Large intestine (tissue), 3 donors: ENCODE measurements around the gene ADAMTS5. TPM values are rescaled to one million over a fixed set of nuclear protein-coding genes. Genes with fewer than 3 reads are reported as not detected.

ENCODE experiments used
- DNase-seq, 2 donors: peaks; one replicate each; pipeline versions ENCODE4 v3.0.0 to v3.0.0-alpha.2; 2013
- H3K27ac ChIP-seq: one replicate; pipeline ENCODE4 v1.5.1; 2013; ENCODE audit warnings: low read length
- H3K27me3 ChIP-seq: 2 replicates; pipeline ENCODE4 v1.6.1; 2013; ENCODE audit warnings: low read length; ENCODE audit not compliant: control insufficient read depth, insufficient read depth
- H3K36me3 ChIP-seq: 2 replicates; pipeline ENCODE4 v1.6.1; 2013; ENCODE audit warnings: low read length; ENCODE audit not compliant: control insufficient read depth, insufficient read depth
- H3K4me1 ChIP-seq: one replicate; pipeline ENCODE4 v1.6.1; 2013; ENCODE audit warnings: low read length; ENCODE audit not compliant: control insufficient read depth, insufficient read depth
- H3K4me3 ChIP-seq: one replicate; pipeline ENCODE4 v1.5.1; 2013; ENCODE audit warnings: low read length
- H3K9me3 ChIP-seq: one replicate; pipeline ENCODE4 v1.6.1; 2013; ENCODE audit warnings: mild to moderate bottlenecking, low read depth, low read length, moderate library complexity; ENCODE audit not compliant: control insufficient read depth
- WGBS: methylation state at CpG from one replicate; pipeline ENCODE4 v1.1.5; 2013; ENCODE audit warnings: low lambda C conversion rate; ENCODE audit not compliant: insufficient coverage; 5-methylcytosine and 5-hydroxymethylcytosine counted together
- polyA plus RNA-seq: library from polyadenylated mRNA; unstranded; fragments of 120-200 nt; gene quantifications from one replicate; pipeline ENCODE4 v1.2.1, GENCODE V29; 2013

ADAMTS5 gene
- polyA plus RNA-seq, 1 donor = 7.8 TPM

DNA sequence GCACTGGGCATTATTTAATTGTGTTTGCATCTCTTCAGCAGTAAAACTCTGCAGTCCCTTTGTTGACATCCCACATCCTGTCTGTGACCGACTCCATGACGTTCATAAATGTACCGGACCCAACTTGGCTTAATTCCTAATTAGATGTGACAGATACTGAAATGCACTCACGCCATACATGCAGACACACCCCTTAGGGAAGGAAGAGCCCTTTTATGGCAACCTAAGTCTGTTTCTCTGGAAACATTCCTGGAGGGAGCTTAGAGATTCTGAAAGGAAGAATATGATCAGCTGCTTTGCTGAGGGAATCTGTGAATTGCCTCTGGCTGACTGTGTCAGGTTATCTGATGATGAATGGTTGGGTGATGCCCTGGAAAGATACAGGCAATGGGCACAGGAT lies 33.4 kb downstream of the ADAMTS5 start:
- Histone ChIP-seq H3K9me3 (no peaks in the 10 kb centered on the region), H3K4me1 (no peaks in the 10 kb centered on the region), H3K27me3 (no peaks in the 10 kb centered on the region), H3K36me3 (peaks cover 7% of the 10 kb centered on the region), H3K4me3 (no peak overlapping the region), H3K27ac (no peak overlapping the region)
- no CpG with 5 or more reads among the region's 4 CpGs for WGBS
- DNase-seq = peak; percentile 9 to 15

DNA sequence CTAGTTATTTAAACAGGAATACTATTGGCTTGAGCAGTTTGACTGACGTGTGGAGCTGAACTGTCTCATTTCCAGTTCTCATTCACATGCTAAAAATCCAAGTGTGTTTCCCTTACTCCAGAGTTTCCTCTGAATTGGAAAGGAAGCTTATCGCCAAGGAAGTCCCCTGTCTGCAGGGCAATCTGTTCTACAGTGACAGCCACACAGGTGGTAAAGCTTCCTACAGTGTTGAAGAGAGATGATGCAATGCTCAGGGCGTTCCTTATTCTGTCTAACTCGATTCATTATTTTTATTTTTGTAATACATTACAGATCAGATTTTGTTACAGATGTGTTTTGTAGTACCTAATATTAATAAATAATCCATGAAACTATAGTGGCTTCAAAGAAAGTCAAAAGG lies 41.3 kb downstream of the ADAMTS5 start:
- Histone ChIP-seq H3K27ac (no peak overlapping the region), H3K4me1 (no peaks in the 10 kb centered on the region), H3K9me3 (no peaks in the 10 kb centered on the region), H3K36me3 (peaks cover 5% of the 10 kb centered on the region), H3K4me3 (no peak overlapping the region), H3K27me3 (no peaks in the 10 kb centered on the region)
- WGBS = no CpG with 5 or more reads among the region's 4 CpGs
- DNase-seq = no peak

DNA sequence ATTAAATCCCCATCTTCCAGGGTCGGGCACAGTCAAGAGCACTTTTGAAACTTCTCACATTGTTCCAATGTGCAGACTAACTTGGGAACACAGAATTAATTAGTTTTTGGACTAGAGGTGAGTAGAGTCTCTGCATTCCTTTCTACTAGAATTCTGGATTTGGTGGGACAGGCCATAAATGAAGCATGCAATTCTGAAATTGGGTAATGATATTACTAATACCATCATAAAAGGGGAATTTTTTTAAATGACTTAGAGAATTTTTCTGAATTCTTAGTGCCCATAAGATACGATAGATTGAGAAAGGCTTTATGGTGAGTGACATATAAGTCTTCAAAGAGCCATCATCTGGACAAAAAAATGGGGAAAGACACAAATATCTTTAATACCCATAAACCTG lies 41.8 kb downstream of the ADAMTS5 start:
- Histone ChIP-seq H3K9me3 (no peaks in the 10 kb centered on the region), H3K36me3 (peaks cover 5% of the 10 kb centered on the region), H3K27me3 (no peaks in the 10 kb centered on the region), H3K27ac (no peak overlapping the region), H3K4me1 (no peaks in the 10 kb centered on the region), H3K4me3 (no peak overlapping the region)
- no peak for DNase-seq
- no CpG with 5 or more reads among the region's 2 CpGs for WGBS

DNA sequence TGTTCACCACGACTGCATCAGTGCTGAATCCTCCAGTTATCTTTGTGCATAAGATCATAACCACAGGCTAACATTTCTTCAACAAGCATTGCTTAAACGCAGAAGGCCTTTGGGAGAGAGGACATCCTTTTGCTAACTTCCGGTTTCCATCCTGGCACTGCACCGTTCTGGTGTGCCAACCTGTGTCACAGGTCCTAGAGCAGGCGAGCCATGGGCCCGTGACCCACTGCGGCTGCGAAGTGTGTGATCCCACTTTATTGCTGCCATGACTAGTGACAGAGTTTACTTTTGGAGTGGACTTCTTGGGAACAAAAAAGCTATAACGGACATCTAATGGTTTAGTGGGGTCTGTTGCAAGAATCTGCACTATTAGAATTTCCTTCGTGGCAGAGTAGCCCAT lies 42.9 kb downstream of the ADAMTS5 start:
- H3K9me3 ChIP-seq = no peaks in the 10 kb centered on the region
- WGBS = 100% methylated on average over 1 of the region's 10 CpGs
- H3K4me1 ChIP-seq = no peaks in the 10 kb centered on the region
- no peak for DNase-seq
- peaks cover 5% of the 10 kb centered on the region for H3K36me3 ChIP-seq
- no peak overlapping the region for H3K4me3 ChIP-seq
- no peaks in the 10 kb centered on the region for H3K27me3 ChIP-seq
- H3K27ac ChIP-seq = no peak overlapping the region

DNA sequence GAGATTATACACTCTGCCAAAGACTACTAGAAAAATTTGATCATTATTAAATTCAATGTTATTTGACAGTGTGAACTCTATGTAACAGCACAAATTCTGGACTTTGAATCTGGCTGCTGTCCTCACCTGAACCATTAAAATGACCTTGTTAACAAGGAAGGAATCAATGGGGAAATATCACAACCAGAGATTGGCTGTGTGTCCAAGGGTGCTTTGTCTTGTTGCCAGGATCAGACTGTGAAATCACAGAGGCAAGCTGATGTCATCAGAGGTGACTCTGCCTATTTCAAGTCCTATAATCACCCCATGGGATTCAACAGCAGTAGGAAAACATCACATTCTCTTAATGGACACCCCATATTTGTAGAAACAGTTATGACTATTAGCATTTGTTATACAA lies 46.8 kb downstream of the ADAMTS5 start:
- Histone ChIP-seq H3K36me3 (peaks cover 5% of the 10 kb centered on the region), H3K27ac (no peak overlapping the region), H3K4me1 (no peaks in the 10 kb centered on the region), H3K4me3 (no peak overlapping the region), H3K9me3 (no peaks in the 10 kb centered on the region), H3K27me3 (no peaks in the 10 kb centered on the region)
- no peak for DNase-seq

DNA sequence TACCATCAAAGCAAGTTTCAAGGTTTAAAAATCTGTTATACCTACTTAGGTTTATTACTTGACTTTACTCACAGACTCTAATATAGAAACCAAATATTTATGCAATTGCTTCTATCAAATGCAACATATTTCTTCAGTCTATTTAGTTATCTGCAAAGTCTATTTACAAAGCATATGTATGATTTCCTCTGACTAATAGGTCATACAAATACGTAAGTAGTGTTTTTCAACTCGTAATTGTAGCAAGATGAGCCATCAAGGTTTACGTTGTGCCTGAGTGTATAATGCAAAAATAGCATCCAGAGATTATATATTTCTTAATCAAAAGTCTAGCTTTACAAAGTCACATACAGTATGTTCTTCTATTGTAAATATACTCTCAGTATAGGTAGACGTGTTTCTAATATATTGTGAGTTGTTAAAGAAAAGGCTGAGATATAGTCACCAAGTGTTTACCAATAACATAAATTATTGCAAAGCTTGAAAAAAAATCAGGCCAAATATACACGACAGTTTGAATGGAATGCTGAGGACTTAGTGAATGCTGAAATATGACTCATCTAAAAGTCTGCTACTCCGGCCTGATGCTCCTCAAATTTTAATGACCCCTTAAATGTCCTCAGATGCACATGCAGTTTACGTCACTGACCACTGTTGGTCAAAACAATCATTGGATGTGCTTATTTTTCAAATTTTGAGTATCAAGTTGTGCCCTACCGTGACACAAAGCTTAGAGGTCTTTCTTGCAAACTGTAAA lies 48.4 kb downstream of the ADAMTS5 start:
- no peak overlapping the region for H3K4me3 ChIP-seq
- no peaks in the 10 kb centered on the region for H3K27me3 ChIP-seq
- 82% methylated on average over 3 of the region's 8 CpGs for WGBS
- DNase-seq = no peak
- H3K4me1 ChIP-seq = no peaks in the 10 kb centered on the region
- H3K9me3 ChIP-seq = no peaks in the 10 kb centered on the region
- H3K36me3 ChIP-seq = no peaks in the 10 kb centered on the region
- H3K27ac ChIP-seq = no peak overlapping the region

DNA sequence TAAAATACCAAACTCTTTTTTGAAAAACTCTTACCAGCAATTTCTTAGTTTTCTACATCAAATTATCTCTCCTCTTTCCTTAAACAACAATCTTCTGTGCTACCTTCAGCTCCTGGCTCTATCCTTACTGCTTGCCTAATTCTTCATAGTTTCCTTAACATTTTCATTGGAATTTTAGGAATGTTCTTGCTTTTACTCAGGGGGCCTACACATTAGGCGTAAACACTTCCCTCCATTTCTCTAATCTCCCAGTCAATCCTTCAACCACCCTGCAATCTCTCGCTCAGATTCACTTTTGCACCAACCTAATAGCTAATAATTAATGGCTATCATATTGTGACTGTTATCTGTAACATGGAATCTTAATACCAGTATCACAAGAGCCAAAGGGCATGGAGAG lies 50.1 kb downstream of the ADAMTS5 start:
- no peaks in the 10 kb centered on the region for H3K27me3 ChIP-seq
- no peaks in the 10 kb centered on the region for H3K4me1 ChIP-seq
- H3K9me3 ChIP-seq = no peaks in the 10 kb centered on the region
- H3K36me3 ChIP-seq = no peaks in the 10 kb centered on the region
- no peak for DNase-seq
- WGBS = no CpG with 5 or more reads among the region's 2 CpGs
- H3K27ac ChIP-seq = no peak overlapping the region
- no peak overlapping the region for H3K4me3 ChIP-seq

DNA sequence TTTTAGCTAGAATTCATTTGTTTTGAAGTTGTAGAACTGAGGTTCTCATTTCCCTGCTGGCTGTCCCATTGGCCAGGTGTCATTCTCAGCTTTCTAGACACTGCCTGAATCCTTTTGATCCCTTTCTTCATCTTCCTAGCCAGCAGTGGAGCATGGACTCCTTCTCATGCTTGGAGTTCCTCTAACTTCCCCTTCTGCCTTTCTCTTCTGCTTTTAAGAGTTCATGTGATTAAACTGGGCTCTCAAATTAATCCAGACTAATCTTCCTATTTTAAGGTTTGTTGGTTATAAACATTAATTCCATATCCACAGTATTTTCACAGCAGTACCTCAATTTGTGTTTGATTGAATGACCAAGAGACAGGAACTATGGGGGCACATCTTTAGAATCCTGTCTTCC lies 52.3 kb downstream of the ADAMTS5 start:
- Histone ChIP-seq H3K4me1 (no peaks in the 10 kb centered on the region), H3K27me3 (no peaks in the 10 kb centered on the region), H3K4me3 (no peak overlapping the region), H3K36me3 (no peaks in the 10 kb centered on the region), H3K9me3 (no peaks in the 10 kb centered on the region), H3K27ac (no peak overlapping the region)
- no peak for DNase-seq

DNA sequence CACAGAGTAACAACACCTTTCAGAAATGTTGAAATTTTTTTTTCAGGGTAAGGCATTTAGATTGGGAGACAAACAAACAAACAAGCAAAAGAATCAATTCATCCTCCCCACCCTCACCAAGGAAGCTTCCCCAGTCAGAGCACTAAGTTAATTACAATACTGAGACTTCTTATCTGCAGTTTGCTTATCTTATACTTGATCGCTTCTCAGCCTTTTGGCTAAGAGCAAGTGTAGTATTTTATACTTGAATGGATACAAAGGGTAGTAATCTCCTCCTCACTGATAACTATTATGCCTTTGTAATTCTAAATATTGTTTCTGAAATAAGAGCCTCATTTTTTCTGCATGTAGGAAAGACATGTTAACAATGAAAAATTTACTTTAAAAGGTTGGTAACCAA lies 54.4 kb downstream of the ADAMTS5 start:
- Histone ChIP-seq H3K36me3 (no peaks in the 10 kb centered on the region), H3K9me3 (no peaks in the 10 kb centered on the region), H3K27ac (no peak overlapping the region), H3K4me3 (no peak overlapping the region), H3K27me3 (no peaks in the 10 kb centered on the region), H3K4me1 (no peaks in the 10 kb centered on the region)
- DNase-seq = no peak
- WGBS = 80% methylated on average over 1 of the region's 1 CpG

DNA sequence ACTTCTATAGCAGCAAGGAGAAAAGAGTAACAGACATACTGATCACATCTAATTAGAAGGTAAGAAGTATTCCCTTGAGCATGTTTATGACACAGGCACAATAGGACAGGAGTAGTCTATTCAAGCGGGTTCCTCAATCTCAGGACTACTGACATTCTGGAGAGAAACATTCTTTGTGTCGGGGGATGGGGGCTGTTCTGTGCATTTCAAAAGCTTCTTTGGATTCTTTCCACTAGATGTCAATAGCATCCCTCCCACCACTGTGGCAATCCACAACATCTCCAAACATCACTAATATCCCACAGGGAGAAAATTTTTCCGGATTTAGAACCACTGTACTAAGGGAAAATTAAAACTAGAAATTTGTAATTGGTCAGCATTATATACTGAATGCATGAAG lies 56.9 kb downstream of the ADAMTS5 start:
- no CpG with 5 or more reads among the region's 3 CpGs for WGBS
- Histone ChIP-seq H3K9me3 (no peaks in the 10 kb centered on the region), H3K4me3 (no peak overlapping the region), H3K36me3 (no peaks in the 10 kb centered on the region), H3K4me1 (no peaks in the 10 kb centered on the region), H3K27ac (no peak overlapping the region), H3K27me3 (no peaks in the 10 kb centered on the region)
- no peak for DNase-seq

DNA sequence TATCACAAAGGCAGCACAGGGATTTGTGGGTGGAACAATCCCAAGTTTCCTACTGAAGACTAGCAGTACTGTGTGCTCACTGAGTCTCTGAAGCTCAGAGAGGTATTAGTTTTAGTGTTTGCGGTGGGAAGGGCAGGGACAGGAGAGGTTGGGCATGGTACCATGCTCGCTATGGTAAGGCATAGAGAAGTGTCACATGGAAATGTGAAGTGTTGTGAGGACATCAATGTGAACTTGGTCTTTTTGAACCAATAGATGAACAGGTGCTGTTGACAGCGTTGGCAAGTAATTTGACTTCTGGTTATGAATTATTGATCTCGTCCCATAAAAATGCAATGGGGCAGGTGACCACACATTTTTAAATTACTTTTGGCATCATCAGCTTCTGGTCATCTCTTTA lies 65.9 kb downstream of the ADAMTS5 start:
- no CpG with 5 or more reads among the region's 4 CpGs for WGBS
- Histone ChIP-seq H3K4me3 (no peak overlapping the region), H3K27me3 (no peaks in the 10 kb centered on the region), H3K9me3 (no peaks in the 10 kb centered on the region), H3K4me1 (no peaks in the 10 kb centered on the region), H3K27ac (no peak overlapping the region), H3K36me3 (no peaks in the 10 kb centered on the region)
- no peak for DNase-seq
